HUES64 (cell line): ENCODE data around the gene SBF2.

Experiments
- H3K27ac ChIP-seq: 2 replicates; pipeline ENCODE4 v1.7.0; 2013; ENCODE audit warnings: low read depth, low read length, inconsistent platforms
- H3K27me3 ChIP-seq: 2 replicates; pipeline ENCODE4 v1.6.1; 2013; ENCODE audit warnings: mild to moderate bottlenecking, low read length; ENCODE audit not compliant: insufficient read depth
- H3K36me3 ChIP-seq: 2 replicates; pipeline ENCODE4 v1.6.1; 2013; ENCODE audit warnings: mild to moderate bottlenecking, low read length; ENCODE audit not compliant: insufficient read depth
- H3K4me1 ChIP-seq: 2 replicates; pipeline ENCODE4 v1.6.1; 2013; ENCODE audit warnings: mild to moderate bottlenecking, low read length, moderate library complexity; ENCODE audit not compliant: insufficient read depth
- H3K4me3 ChIP-seq: 2 replicates; pipeline ENCODE4 v1.5.1; 2013; ENCODE audit warnings: mild to moderate bottlenecking, low read length, moderate library complexity
- H3K9ac ChIP-seq: 2 replicates; pipeline ENCODE4 v1.6.1; 2013; ENCODE audit warnings: mild to moderate bottlenecking, low read depth, low read length
- H3K9me3 ChIP-seq: 2 replicates; pipeline ENCODE4 v1.6.1; 2013; ENCODE audit warnings: low read depth, low read length; ENCODE audit not compliant: insufficient read depth
- WGBS: fragments of 150-250, 120-280 bp; methylation state at CpG from one replicate; pipeline ENCODE4 v1.1.7; 2013; ENCODE audit warnings: missing lambda C conversion rate; 5-methylcytosine and 5-hydroxymethylcytosine counted together

Gene SBF2

GRCh38 chr11:10072142-10072541 lies 221.9 kb downstream of the SBF2 start:
- Histone ChIP-seq H3K9ac (no peak overlapping the region), H3K9me3 (no peaks in the 10 kb centered on the region), H3K27ac (no peak overlapping the region), H3K27me3 (no peaks in the 10 kb centered on the region), H3K36me3 (no peaks in the 10 kb centered on the region), H3K4me1 (peaks cover 17% of the 10 kb centered on the region), H3K4me3 (no peak overlapping the region)
- WGBS: no CpG with 5 or more reads among the region's 1 CpG

GRCh38 chr11:10067629-10068300 lies 226.3 kb downstream of the SBF2 start:
- 63% methylated on average over 3 of the region's 3 CpGs for WGBS
- H3K9me3 ChIP-seq: peaks cover 3% of the 10 kb centered on the region; the same call in 1 of the 2 replicates
- H3K4me3 ChIP-seq: no peak overlapping the region
- H3K36me3 ChIP-seq: no peaks in the 10 kb centered on the region
- no peaks in the 10 kb centered on the region for H3K27me3 ChIP-seq
- peak overlapping the region; percentile 56 for H3K27ac ChIP-seq
- peaks cover 32% of the 10 kb centered on the region for H3K4me1 ChIP-seq
- no peak overlapping the region for H3K9ac ChIP-seq

GRCh38 chr11:10066441-10066840 lies 227.6 kb downstream of the SBF2 start:
- Histone ChIP-seq H3K4me1 (peaks cover 32% of the 10 kb centered on the region), H3K27me3 (no peaks in the 10 kb centered on the region), H3K9me3 (peaks cover 13% of the 10 kb centered on the region), H3K4me3 (no peak overlapping the region), H3K9ac (no peak overlapping the region), H3K36me3 (no peaks in the 10 kb centered on the region), H3K27ac (no peak overlapping the region)
- WGBS: 86% methylated on average over 3 of the region's 4 CpGs

- H3K9me3 ChIP-seq: peaks cover 16% of the 10 kb centered on the region
- H3K4me1 ChIP-seq: peaks cover 32% of the 10 kb centered on the region
- no peak overlapping the region for H3K4me3 ChIP-seq
- H3K9ac ChIP-seq: no peak overlapping the region
- WGBS: 78% methylated on average over 1 of the region's 2 CpGs
- no peaks in the 10 kb centered on the region for H3K36me3 ChIP-seq
- no peaks in the 10 kb centered on the region for H3K27me3 ChIP-seq
- H3K27ac ChIP-seq: no peak overlapping the region
These were observed 229.2 kb downstream of the SBF2 start for GRCh38 chr11:10064828-10065227.

- WGBS: 95% methylated on average over 1 of the region's 1 CpG
- Histone ChIP-seq H3K9me3 (peaks cover 20% of the 10 kb centered on the region), H3K27ac (no peak overlapping the region), H3K9ac (no peak overlapping the region), H3K27me3 (no peaks in the 10 kb centered on the region), H3K4me1 (no peaks in the 10 kb centered on the region), H3K4me3 (no peak overlapping the region), H3K36me3 (no peaks in the 10 kb centered on the region)
These were observed 235.7 kb downstream of the SBF2 start for GRCh38 chr11:10058356-10058755.

GRCh38 chr11:10051868-10052586 lies 242.0 kb downstream of the SBF2 start:
- H3K36me3 ChIP-seq: no peaks in the 10 kb centered on the region
- WGBS: 80% methylated on average over 4 of the region's 4 CpGs
- H3K9ac ChIP-seq: no peak overlapping the region
- H3K4me1 ChIP-seq: 0 out of 2 replicates have a peak, but pooled peaks cover 3% of the 10 kb centered on the region
- H3K4me3 ChIP-seq: no peak overlapping the region
- no peak overlapping the region for H3K27ac ChIP-seq
- H3K9me3 ChIP-seq: peaks cover 4% of the 10 kb centered on the region
- no peaks in the 10 kb centered on the region for H3K27me3 ChIP-seq

- Histone ChIP-seq H3K9ac (no peak overlapping the region), H3K27me3 (no peaks in the 10 kb centered on the region), H3K27ac (no peak overlapping the region), H3K4me3 (no peak overlapping the region), H3K9me3 (peaks cover 14% of the 10 kb centered on the region), H3K4me1 (0 out of 2 replicates have a peak, but pooled peaks cover 3% of the 10 kb centered on the region), H3K36me3 (no peaks in the 10 kb centered on the region)
These were observed 243.5 kb downstream of the SBF2 start for GRCh38 chr11:10050561-10050960.

- no peak overlapping the region for H3K4me3 ChIP-seq
- H3K4me1 ChIP-seq: 0 out of 2 replicates have a peak, but pooled peaks cover 3% of the 10 kb centered on the region
- H3K27ac ChIP-seq: no peak overlapping the region
- WGBS: 96% methylated on average over 2 of the region's 3 CpGs
- no peaks in the 10 kb centered on the region for H3K36me3 ChIP-seq
- peaks cover 19% of the 10 kb centered on the region for H3K9me3 ChIP-seq
- no peak overlapping the region for H3K9ac ChIP-seq
- no peaks in the 10 kb centered on the region for H3K27me3 ChIP-seq
These were observed 244.3 kb downstream of the SBF2 start for GRCh38 chr11:10049756-10050155.

- Histone ChIP-seq H3K36me3 (no peaks in the 10 kb centered on the region), H3K4me1 (0 out of 2 replicates have a peak, but pooled peaks cover 3% of the 10 kb centered on the region), H3K4me3 (no peak overlapping the region), H3K9me3 (peaks cover 32% of the 10 kb centered on the region), H3K9ac (no peak overlapping the region), H3K27ac (no peak overlapping the region), H3K27me3 (no peaks in the 10 kb centered on the region)
These were observed 245.7 kb downstream of the SBF2 start for GRCh38 chr11:10048350-10048749.

GRCh38 chr11:10044618-10045017 lies 249.4 kb downstream of the SBF2 start:
- Histone ChIP-seq H3K27me3 (no peaks in the 10 kb centered on the region), H3K9ac (no peak overlapping the region), H3K27ac (no peak overlapping the region), H3K9me3 (peaks cover 36% of the 10 kb centered on the region), H3K36me3 (0 out of 2 replicates have a peak, but pooled peaks cover 4% of the 10 kb centered on the region), H3K4me3 (no peak overlapping the region), H3K4me1 (no peaks in the 10 kb centered on the region)
- WGBS: 95% methylated on average over 5 of the region's 5 CpGs

GRCh38 chr11:10042699-10043098 lies 251.3 kb downstream of the SBF2 start:
- no peaks in the 10 kb centered on the region for H3K27me3 ChIP-seq
- H3K27ac ChIP-seq: no peak overlapping the region
- H3K4me1 ChIP-seq: no peaks in the 10 kb centered on the region
- no peak overlapping the region for H3K4me3 ChIP-seq
- H3K9ac ChIP-seq: no peak overlapping the region
- H3K36me3 ChIP-seq: 0 out of 2 replicates have a peak, but pooled peaks cover 4% of the 10 kb centered on the region
- peaks cover 36% of the 10 kb centered on the region for H3K9me3 ChIP-seq
- WGBS: 96% methylated on average over 3 of the region's 4 CpGs
